Uterus (tissue), 4 donors: ENCODE data around the gene FHOD1. TPM values are rescaled to one million over a fixed set of nuclear protein-coding genes. Genes with fewer than 3 reads are reported as not detected.

Experiments
- DNase-seq, 2 donors: peaks; one replicate each; pipeline ENCODE4 v3.0.0-alpha.2; 2019 to 2020
- H3K27ac ChIP-seq, 2 donors: fragments of 200-600 bp; sonication (generic); 1 replicate in 1 of 2; 2 replicates in 1 of 2; pipeline ENCODE4 v1.5.1; 2016 to 2018
- H3K27me3 ChIP-seq, 2 donors: fragments of 200-600 bp; sonication (generic); one replicate each; pipeline ENCODE4 v1.5.1; 2018 to 2019; ENCODE audit warnings: control low read depth in 1 of 2
- H3K36me3 ChIP-seq, 2 donors: fragments of 200-600 bp; sonication (generic); one replicate each; pipeline ENCODE4 v1.5.1; 2019; ENCODE audit warnings: control low read depth in 1 of 2
- H3K4me1 ChIP-seq, 2 donors: fragments of 200-600 bp; sonication (generic); one replicate each; pipeline ENCODE4 v1.5.1; 2018 to 2019; ENCODE audit warnings: control low read depth in 1 of 2
- H3K4me3 ChIP-seq, 2 donors: fragments of 200-600 bp; sonication (generic); 1 replicate in 1 of 2; 2 replicates in 1 of 2; pipeline ENCODE4 v1.5.1; 2018 to 2019; ENCODE audit warnings: mild to moderate bottlenecking in 1 of 2
- H3K9me3 ChIP-seq, 2 donors: fragments of 200-600 bp; sonication (generic); one replicate each; pipeline ENCODE4 v1.5.1; 2019; ENCODE audit warnings: control low read depth in 1 of 2
- POLR2A ChIP-seq, 2 donors: fragments of 450-650 bp; IDR thresholded peaks; one replicate each; pipeline ENCODE4 v1.6.1; 2016; ENCODE audit warnings: antibody characterized with exemption in 2 of 2, mild to moderate bottlenecking in 1 of 2, moderate library complexity in 1 of 2
- intact Hi-C: fragments of 100-400 bp; cut with DNase I; formaldehyde crosslinking; loops from one replicate; pipeline ENCODE4 v1.15.1; 2023; ENCODE audit warnings: low total_unique reads
- total RNA-seq, 4 donors: library from RNA; depleted of rRNA in 3 of 4; stranded (reverse); fragments of >200 nt in 3 of 4; gene quantifications; one replicate each; pipeline versions ENCODE4 v1.1.0 to v1.2.4, GENCODE V29; 2014 to 2023
- TF ChIP-seq, protein P1 (sequence below), 4 experiments: fragments of 200-600 bp in 2 of 4; fragments of 450-650 bp in 2 of 4; sonication (generic) in 2 of 4; IDR thresholded peaks; one replicate each; pipeline ENCODE4 v1.5.1; 2016 to 2019; ENCODE audit warnings: antibody characterized with exemption in 4 of 4, mild to moderate bottlenecking in 2 of 4, moderate library complexity in 1 of 4
- donor health status: DM: yes; HTN: yes; CAD: no.

Gene FHOD1
- total RNA-seq, 4 donors from 2014 or later, result 2.3 to 37.6 (median 11.8) TPM

DNA sequence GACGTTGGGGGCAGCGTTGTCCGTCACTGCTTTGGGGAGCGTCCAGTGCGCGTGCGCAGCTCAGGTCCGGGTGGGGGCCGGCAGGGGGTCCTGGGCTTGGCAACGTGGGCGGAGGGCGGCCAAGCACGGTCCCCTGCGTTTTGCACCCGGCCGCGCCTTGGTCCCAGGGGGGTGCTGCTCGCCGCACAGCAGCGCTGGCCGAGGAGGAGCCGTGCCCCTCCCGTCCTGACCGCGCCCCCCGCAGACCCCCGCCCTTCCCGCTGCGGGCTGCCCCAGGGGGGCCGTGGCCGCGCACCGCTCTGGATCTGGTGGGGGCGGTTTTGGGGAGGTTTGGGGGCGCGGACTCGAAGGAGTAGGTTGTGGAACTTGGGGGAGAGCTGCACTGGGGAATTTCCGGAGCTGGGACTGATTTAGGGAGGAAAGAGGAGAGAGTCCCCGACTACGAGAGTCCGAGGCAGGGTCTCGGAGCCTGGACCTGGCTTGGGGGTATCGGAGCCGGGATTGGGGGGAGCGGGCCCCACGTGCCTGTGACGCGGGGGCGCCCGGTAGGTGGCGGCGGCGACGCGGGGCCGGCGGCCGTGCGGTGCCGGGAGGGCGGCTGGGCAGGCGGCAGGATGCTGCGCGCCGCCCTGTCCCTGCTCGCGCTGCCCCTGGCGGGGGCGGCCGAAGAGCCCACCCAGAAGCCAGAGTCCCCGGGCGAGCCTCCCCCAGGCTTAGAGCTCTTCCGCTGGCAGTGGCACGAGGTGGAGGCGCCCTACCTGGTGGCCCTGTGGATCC, 1.3 kb upstream of the FHOD1 start, which contains the start of gene SLC9A5:
SLC9A5 (plus strand) TSS at position 579 of the 777 bp plus-strand sequence; CDS start at position 615, 36 bp downstream.
- Histone ChIP-seq H3K9me3 (no peaks in the 10 kb centered on the region), H3K27ac (peak within 1 kb of the TSS in 1 of 2 donors; percentile 27), H3K4me1 (peaks cover 0 to 15% of the 10 kb centered on the region in 2 donors), H3K4me3 (peak within 1 kb of the TSS; percentile 42 to 66), H3K27me3 (peaks cover 0 to 3% of the 10 kb centered on the region in 2 donors), H3K36me3 (no peaks in the 10 kb centered on the region)
- intact Hi-C loops, result no loop called here
- peak in 1 of 2 donors; percentile 43 for DNase-seq
- TF ChIP-seq, protein P1, sequence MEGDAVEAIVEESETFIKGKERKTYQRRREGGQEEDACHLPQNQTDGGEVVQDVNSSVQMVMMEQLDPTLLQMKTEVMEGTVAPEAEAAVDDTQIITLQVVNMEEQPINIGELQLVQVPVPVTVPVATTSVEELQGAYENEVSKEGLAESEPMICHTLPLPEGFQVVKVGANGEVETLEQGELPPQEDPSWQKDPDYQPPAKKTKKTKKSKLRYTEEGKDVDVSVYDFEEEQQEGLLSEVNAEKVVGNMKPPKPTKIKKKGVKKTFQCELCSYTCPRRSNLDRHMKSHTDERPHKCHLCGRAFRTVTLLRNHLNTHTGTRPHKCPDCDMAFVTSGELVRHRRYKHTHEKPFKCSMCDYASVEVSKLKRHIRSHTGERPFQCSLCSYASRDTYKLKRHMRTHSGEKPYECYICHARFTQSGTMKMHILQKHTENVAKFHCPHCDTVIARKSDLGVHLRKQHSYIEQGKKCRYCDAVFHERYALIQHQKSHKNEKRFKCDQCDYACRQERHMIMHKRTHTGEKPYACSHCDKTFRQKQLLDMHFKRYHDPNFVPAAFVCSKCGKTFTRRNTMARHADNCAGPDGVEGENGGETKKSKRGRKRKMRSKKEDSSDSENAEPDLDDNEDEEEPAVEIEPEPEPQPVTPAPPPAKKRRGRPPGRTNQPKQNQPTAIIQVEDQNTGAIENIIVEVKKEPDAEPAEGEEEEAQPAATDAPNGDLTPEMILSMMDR (IDR thresholded peaks at IDR 0.05), result peak in 3 of 4 experiments; percentile 18 to 27 (median 23)
- no peak for TF ChIP-seq POLR2A (IDR thresholded peaks at IDR 0.05)

DNA sequence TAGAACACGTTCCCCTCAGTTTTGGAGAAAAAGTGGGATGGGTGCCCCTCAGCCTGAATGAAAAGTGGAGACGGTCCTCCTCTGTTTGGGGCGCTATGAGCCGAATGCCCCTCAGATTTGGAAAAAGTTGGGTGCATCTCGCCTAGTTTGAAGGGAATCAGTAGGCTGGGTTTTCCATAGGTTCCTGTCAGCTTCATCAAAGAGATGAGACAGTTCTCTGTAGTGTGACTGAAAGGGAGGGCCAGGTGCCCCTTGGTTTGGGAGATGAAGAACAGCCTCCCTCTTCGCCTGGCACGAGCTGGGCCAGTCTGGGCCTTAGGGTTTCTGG, 756 bp upstream of the FHOD1 start:
- H3K9me3 ChIP-seq, result no peaks in the 10 kb centered on the region
- peak overlapping the region; percentile 17 to 42 for H3K4me3 ChIP-seq
- H3K27ac ChIP-seq, result peak overlapping the region in 1 of 2 donors; percentile 27
- intact Hi-C loops, result no loop called here
- no peak for TF ChIP-seq POLR2A (IDR thresholded peaks at IDR 0.05)
- TF ChIP-seq, protein P1 (IDR thresholded peaks at IDR 0.05), result no peak
- no peaks in the 10 kb centered on the region for H3K36me3 ChIP-seq
- DNase-seq, result no peak
- peaks cover 0 to 3% of the 10 kb centered on the region in 2 donors for H3K27me3 ChIP-seq
- peaks cover 0 to 15% of the 10 kb centered on the region in 2 donors for H3K4me1 ChIP-seq

DNA sequence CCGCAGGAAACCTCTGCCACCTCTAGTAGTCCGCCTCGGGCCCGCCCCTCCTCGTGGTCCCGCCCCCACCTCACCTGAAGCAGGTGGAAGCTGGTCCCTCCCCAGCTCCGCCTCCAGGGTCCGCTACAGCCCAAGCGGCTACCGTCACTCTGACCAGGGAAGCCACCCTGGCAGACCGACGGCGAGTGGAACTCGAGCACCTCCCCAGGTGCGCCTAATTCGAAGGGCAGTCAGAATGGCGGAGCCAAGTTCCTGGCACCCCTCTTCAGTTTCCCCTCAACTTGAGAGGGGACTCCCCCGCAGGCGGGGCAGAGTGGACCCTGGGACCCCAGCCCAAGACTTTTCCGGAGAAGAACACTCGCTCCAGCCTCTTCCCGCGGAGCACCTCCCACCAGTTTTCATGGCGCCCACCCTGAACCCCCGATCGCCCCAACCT, 507 bp downstream of the FHOD1 start:
- peak; percentile 54 to 70 for DNase-seq
- H3K4me1 ChIP-seq, result peaks cover 0 to 15% of the 10 kb centered on the region in 2 donors

DNA sequence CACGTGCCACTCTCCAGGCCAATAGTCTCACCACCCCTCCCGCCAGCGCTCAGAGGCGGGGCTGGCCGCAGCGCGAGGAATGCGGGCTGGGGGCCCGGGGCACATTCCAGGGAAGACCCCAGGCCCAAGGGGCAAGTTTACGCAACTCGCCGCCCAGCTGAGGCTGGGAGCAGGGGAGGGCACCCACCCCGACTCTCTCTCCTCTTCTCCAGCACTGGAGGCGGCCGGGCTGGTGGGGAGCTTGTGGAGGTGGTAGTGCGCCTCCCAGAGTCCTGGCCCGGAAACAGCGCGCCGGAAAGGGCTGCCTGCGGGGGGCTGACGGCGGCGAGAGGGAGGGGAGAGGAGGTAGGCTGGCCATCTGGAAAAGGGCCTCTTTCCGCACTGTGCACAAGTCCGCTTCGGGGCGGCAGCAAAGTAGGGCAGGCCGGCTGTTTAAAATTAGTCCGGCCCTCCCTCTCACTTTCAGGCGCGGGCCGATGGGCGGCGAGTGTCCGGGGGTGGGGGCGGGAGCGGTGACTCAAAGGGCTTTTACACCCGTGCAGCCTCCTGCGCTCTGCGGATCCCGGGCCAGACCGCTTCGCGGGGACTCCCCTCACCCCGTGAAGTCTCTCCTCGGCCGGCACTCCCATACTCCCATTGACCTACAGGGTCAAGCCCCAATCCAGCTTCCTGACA, 1.1 kb downstream of the FHOD1 start:
- intact Hi-C loops, result no loop called here
- H3K9me3 ChIP-seq, result no peaks in the 10 kb centered on the region
- H3K4me1 ChIP-seq, result peaks cover 0 to 15% of the 10 kb centered on the region in 2 donors
- DNase-seq, result peak; percentile 71 to 77
- TF ChIP-seq POLR2A (IDR thresholded peaks at IDR 0.05), result peak in 1 of 2 donors; percentile 18
- TF ChIP-seq, protein P1 (IDR thresholded peaks at IDR 0.05), result peak in 2 of 4 experiments; percentile 21 to 46
- no peaks in the 10 kb centered on the region for H3K36me3 ChIP-seq
- peak overlapping the region; percentile 62 to 66 for H3K4me3 ChIP-seq
- H3K27me3 ChIP-seq, result peaks cover 0 to 3% of the 10 kb centered on the region in 2 donors
- H3K27ac ChIP-seq, result peak overlapping the region; percentile 80 to 81

More for the DNA sequence above, 507 bp downstream of the FHOD1 start:
- intact Hi-C loops, result no loop called here
- TF ChIP-seq, protein P1 (IDR thresholded peaks at IDR 0.05), result no peak
- TF ChIP-seq POLR2A (IDR thresholded peaks at IDR 0.05), result no peak
- Histone ChIP-seq H3K36me3 (no peaks in the 10 kb centered on the region), H3K4me3 (peak overlapping the region; percentile 62 to 66), H3K9me3 (no peaks in the 10 kb centered on the region), H3K27ac (peak overlapping the region; percentile 80 to 81), H3K27me3 (peaks cover 0 to 3% of the 10 kb centered on the region in 2 donors)
